GM19099 (cell line): ENCODE results near the gene ZNF346.

Experiments
- POLR2A ChIP-seq: IDR thresholded peaks from 3 replicates; pipeline ENCODE4 v1.6.1; 2011; ENCODE audit warnings: low read depth; ENCODE audit not compliant: insufficient read length; ENCODE audit errors: extremely low read depth

The ZNF346 gene

GRCh38 chr5:177098470-177099141 is 76.1 kb downstream of the ZNF346 start:
- no peak for TF ChIP-seq POLR2A

- TF ChIP-seq POLR2A: no peak
Measured at GRCh38 chr5:177099422-177100093, 77.1 kb downstream of the ZNF346 start.

- no peak for TF ChIP-seq POLR2A
Measured at GRCh38 chr5:177100714-177101121, 78.2 kb downstream of the ZNF346 start.

- TF ChIP-seq POLR2A: no peak
Measured at GRCh38 chr5:177103523-177104253, 81.2 kb downstream of the ZNF346 start.

GRCh38 chr5:177105691-177106476 is 83.4 kb downstream of the ZNF346 start:
- TF ChIP-seq POLR2A: no peak

- no peak for TF ChIP-seq POLR2A
Measured at GRCh38 chr5:177107159-177107558, 84.7 kb downstream of the ZNF346 start.

- TF ChIP-seq POLR2A: no peak
Measured at GRCh38 chr5:177109810-177110209, 87.3 kb downstream of the ZNF346 start.

GRCh38 chr5:177111720-177112394 is 89.4 kb downstream of the ZNF346 start:
- no peak for TF ChIP-seq POLR2A

- no peak for TF ChIP-seq POLR2A
Measured at GRCh38 chr5:177112589-177113220, 90.2 kb downstream of the ZNF346 start.

- TF ChIP-seq POLR2A: no peak
Measured at GRCh38 chr5:177113566-177114424, 91.3 kb downstream of the ZNF346 start.

- peak; percentile 61 for TF ChIP-seq POLR2A
Measured at GRCh38 chr5:177116631-177117373, 94.3 kb downstream of the ZNF346 start.

GRCh38 chr5:177117441-177118045 is 95.0 kb downstream of the ZNF346 start:
- no peak for TF ChIP-seq POLR2A
